Fibroblast of the aortic adventitia (primary cell): ENCODE results near the gene PCDH9. TPM values are rescaled to one million over a fixed set of nuclear protein-coding genes. Genes with fewer than 3 reads are reported as not detected.

Source experiments
- DNase-seq: peaks from one replicate; pipeline ENCODE4 v3.0.0-alpha.2; 2010; ENCODE audit warnings: low read depth
- H3K4me3 ChIP-seq: 2 replicates; pipeline ENCODE4 v1.5.1; 2011; ENCODE audit warnings: low read depth, mild to moderate bottlenecking, control low read depth, low read length, moderate library complexity
- CTCF ChIP-seq: IDR thresholded peaks from 2 replicates; pipeline ENCODE4 v1.5.1; 2011; ENCODE audit warnings: mild to moderate bottlenecking, low read length, control low read depth, inconsistent platforms; ENCODE audit not compliant: insufficient read depth
- total RNA-seq: library from RNA; depleted of rRNA; stranded (reverse); fragments of >200 nt; gene quantifications from 2 replicates; pipeline ENCODE4 v1.2.3, GENCODE V29; 2012; ENCODE audit warnings: low replicate concordance

The PCDH9 gene
- total RNA-seq, 1 donor, result 19.0 TPM

- H3K4me3 ChIP-seq, result no peak overlapping the region
- no peak for TF ChIP-seq CTCF
- no peak for DNase-seq
These were observed 387.4 kb downstream of the PCDH9 start for GRCh38 chr13:66842766-66843165.

DNA sequence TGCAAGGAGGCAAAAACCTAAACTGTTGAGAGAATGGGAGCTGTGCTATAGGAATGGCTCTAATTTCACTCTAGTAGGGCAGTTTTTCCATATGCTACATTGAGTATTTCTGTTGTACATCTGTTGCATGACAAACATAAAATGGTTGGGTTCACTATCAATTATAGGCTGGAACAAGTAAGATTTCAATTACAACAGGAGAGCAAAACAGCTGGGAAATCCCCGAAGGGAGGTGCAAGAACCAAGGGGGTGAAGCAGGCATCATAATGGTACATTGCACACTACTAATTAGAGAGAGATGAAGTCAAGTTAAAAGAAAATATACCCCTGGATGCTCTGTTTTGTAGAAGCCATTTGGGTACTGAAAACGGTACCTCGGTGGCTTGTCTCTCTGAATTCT is 389.5 kb downstream of the PCDH9 start:
- no peak for TF ChIP-seq CTCF
- H3K4me3 ChIP-seq, result no peak overlapping the region
- no peak for DNase-seq

DNA sequence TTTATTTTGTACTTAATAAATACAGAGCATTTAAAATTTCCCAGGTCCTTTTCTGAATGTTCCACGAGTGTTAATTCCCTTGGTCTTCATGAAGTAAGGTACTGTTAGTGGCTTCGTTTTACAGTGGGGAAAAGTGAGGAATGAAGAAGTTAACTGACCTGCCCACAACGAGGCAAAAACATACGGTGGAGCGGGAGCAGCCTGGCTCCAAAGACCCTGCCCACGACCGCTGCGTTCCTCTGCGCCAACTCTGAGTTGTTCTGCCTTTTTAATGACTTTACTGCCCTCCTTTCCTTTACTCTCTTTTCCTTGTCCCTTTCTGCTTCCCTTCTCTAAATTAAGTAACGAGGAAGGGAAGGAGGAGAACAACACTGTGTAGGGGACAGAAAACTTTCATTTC is 392.9 kb downstream of the PCDH9 start:
- TF ChIP-seq CTCF, result no peak
- DNase-seq, result no peak
- no peak overlapping the region for H3K4me3 ChIP-seq

DNA sequence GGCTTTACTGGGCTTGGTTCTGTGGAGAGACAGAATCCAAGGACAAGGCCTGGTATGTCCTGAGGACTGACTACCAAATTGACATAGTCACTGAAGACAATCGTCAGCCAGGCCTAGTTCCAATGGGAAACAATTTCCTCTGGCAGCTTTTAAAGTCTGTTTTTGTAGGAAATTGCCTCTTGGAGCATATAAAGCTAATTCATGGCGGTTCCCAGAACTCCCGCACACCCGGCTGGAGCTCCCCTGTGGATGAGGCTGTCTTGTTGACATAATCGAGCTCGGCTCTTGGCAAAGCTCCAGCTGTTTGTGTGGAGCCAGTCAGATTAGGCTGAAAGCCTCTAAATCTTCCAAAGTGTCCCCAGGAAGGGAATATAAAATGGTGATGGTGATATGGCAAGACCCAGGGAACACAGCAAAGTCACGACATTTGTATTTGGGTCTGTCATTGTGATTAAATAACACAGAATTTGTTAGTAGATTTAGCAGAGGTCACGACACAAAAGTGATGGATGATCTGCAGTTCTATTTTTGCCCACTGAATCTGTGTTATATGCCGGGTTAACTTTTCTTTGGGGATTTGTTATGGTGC is 395.0 kb downstream of the PCDH9 start:
- no peak for TF ChIP-seq CTCF
- no peak overlapping the region for H3K4me3 ChIP-seq
- DNase-seq, result peak; percentile 19

GRCh38 chr13:66830940-66831716 is 399.0 kb downstream of the PCDH9 start:
- no peak for TF ChIP-seq CTCF
- no peak overlapping the region for H3K4me3 ChIP-seq
- no peak for DNase-seq

DNA sequence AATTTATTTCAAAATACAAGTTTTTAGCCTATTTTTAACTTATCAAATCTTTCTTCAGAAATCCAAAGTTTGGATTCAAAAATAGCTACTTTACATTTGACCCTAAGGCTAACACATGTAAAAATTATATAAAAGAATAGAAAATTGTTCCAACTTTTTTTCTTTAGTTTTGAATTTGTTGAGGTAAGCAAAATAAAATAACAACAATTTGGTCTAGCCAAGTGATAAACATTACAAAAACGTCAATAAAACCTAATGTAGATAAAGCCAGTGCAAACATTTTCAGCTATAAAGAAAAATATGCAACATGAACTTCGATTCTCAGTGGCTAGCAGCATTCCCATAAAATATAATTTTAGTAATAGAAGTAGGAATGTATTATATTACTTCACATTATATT is 400.3 kb downstream of the PCDH9 start:
- no peak for TF ChIP-seq CTCF
- DNase-seq, result no peak
- no peak overlapping the region for H3K4me3 ChIP-seq
